Osteoblast (primary cell): ENCODE data around the gene COL18A1. TPM values are rescaled to one million over a fixed set of nuclear protein-coding genes. Genes with fewer than 3 reads are reported as not detected.
A peak's percentile ranks its signal among the peaks of the same experiment; 100 is the strongest.

Experiments used
- DNase-seq: peaks from one replicate; pipeline ENCODE4 v3.0.0; 2011; ENCODE audit warnings: low spot score, mixed read lengths; ENCODE audit not compliant: insufficient read length; ENCODE audit errors: missing footprints
- H2AFZ ChIP-seq: 2 replicates; pipeline ENCODE4 v1.6.0; 2011; ENCODE audit warnings: mild to moderate bottlenecking, low read length
- H3K27ac ChIP-seq: 2 replicates; pipeline ENCODE4 v1.5.1; 2011; ENCODE audit warnings: mild to moderate bottlenecking, low read depth, low read length, moderate library complexity
- H3K27me3 ChIP-seq: 2 replicates; pipeline ENCODE4 v1.6.0; 2012; ENCODE audit warnings: mild to moderate bottlenecking, control low read depth, inconsistent platforms, low read length, moderate library complexity; ENCODE audit not compliant: insufficient read depth
- H3K36me3 ChIP-seq: 2 replicates; pipeline ENCODE4 v1.5.1; 2011; ENCODE audit warnings: mild to moderate bottlenecking, low read length, control low read depth, moderate library complexity; ENCODE audit not compliant: insufficient read depth
- H3K4me1 ChIP-seq: 2 replicates; pipeline ENCODE4 v1.5.1; 2011; ENCODE audit warnings: mild to moderate bottlenecking, low read length, control low read depth, moderate library complexity; ENCODE audit not compliant: insufficient read depth
- H3K4me2 ChIP-seq: 2 replicates; pipeline ENCODE4 v1.6.0; 2011; ENCODE audit warnings: mild to moderate bottlenecking, low read length; ENCODE audit not compliant: insufficient read depth
- H3K4me3 ChIP-seq: fragments of 200-600 bp; sonication (generic); 3 replicates; pipeline ENCODE4 v1.5.1; 2012; ENCODE audit warnings: mild to moderate bottlenecking, low read length, inconsistent platforms; ENCODE audit not compliant: insufficient read depth
- H3K79me2 ChIP-seq: 2 replicates; pipeline ENCODE4 v1.6.0; 2012; ENCODE audit warnings: mild to moderate bottlenecking, low read length, control low read depth, inconsistent platforms; ENCODE audit not compliant: insufficient read depth
- H3K9me3 ChIP-seq: 2 replicates; pipeline ENCODE4 v1.5.1; 2011; ENCODE audit warnings: low read depth, low read length, control low read depth
- H4K20me1 ChIP-seq: 2 replicates; pipeline ENCODE4 v1.6.0; 2012; ENCODE audit warnings: mild to moderate bottlenecking, low read length, control low read depth; ENCODE audit not compliant: insufficient read depth
- CTCF ChIP-seq: IDR thresholded peaks from 2 replicates; pipeline ENCODE4 v1.5.1; 2011; ENCODE audit warnings: mild to moderate bottlenecking, low read depth, low read length, moderate library complexity; ENCODE audit errors: extremely low read depth
- total RNA-seq: library from RNA; depleted of rRNA; stranded (reverse); fragments of >200 nt; gene quantifications from 2 replicates; pipeline ENCODE4 v1.2.3, GENCODE V29; 2012

Gene COL18A1
- total RNA-seq, 1 donor, result 8.3 TPM

- peaks cover 10% of the 10 kb centered on the region for H3K27me3 ChIP-seq
- H3K27ac ChIP-seq, result no peak overlapping the region
- no peak overlapping the region for H3K4me3 ChIP-seq
- H3K79me2 ChIP-seq, result no peaks in the 10 kb centered on the region
- H2AFZ ChIP-seq, result no peak overlapping the region
- H3K36me3 ChIP-seq, result no peaks in the 10 kb centered on the region
- no peak overlapping the region for H3K4me2 ChIP-seq
- no peaks in the 10 kb centered on the region for H3K9me3 ChIP-seq
- H4K20me1 ChIP-seq, result no peaks in the 10 kb centered on the region
- no peak for TF ChIP-seq CTCF
- H3K4me1 ChIP-seq, result peaks cover 8% of the 10 kb centered on the region
- no peak for DNase-seq
Observed at GRCh38 chr21:45381865-45382696, 22.9 kb upstream of the COL18A1 start.

- no peak for TF ChIP-seq CTCF
- Histone ChIP-seq H3K4me1 (peaks cover 11% of the 10 kb centered on the region), H3K4me2 (no peak overlapping the region), H4K20me1 (no peaks in the 10 kb centered on the region), H2AFZ (no peak overlapping the region), H3K36me3 (no peaks in the 10 kb centered on the region), H3K79me2 (no peaks in the 10 kb centered on the region), H3K27ac (no peak overlapping the region), H3K4me3 (no peak overlapping the region), H3K27me3 (peaks cover 5% of the 10 kb centered on the region), H3K9me3 (no peaks in the 10 kb centered on the region)
- DNase-seq, result no peak
Observed at GRCh38 chr21:45382697-45382997, 22.3 kb upstream of the COL18A1 start.

- Histone ChIP-seq H3K4me3 (no peak overlapping the region), H3K4me2 (no peak overlapping the region), H3K27ac (no peak overlapping the region), H3K4me1 (peaks cover 11% of the 10 kb centered on the region), H3K27me3 (peaks cover 4% of the 10 kb centered on the region), H3K9me3 (no peaks in the 10 kb centered on the region), H3K79me2 (no peaks in the 10 kb centered on the region), H3K36me3 (no peaks in the 10 kb centered on the region), H4K20me1 (no peaks in the 10 kb centered on the region), H2AFZ (no peak overlapping the region)
- no peak for TF ChIP-seq CTCF
- peak; percentile 82 for DNase-seq
Observed at GRCh38 chr21:45383111-45383614, 21.8 kb upstream of the COL18A1 start.

- H3K27me3 ChIP-seq, result peaks cover 4% of the 10 kb centered on the region
- H3K4me2 ChIP-seq, result no peak overlapping the region
- no peak overlapping the region for H3K4me3 ChIP-seq
- H4K20me1 ChIP-seq, result no peaks in the 10 kb centered on the region
- H2AFZ ChIP-seq, result no peak overlapping the region
- no peaks in the 10 kb centered on the region for H3K36me3 ChIP-seq
- DNase-seq, result no peak
- no peak for TF ChIP-seq CTCF
- H3K27ac ChIP-seq, result no peak overlapping the region
- H3K9me3 ChIP-seq, result no peaks in the 10 kb centered on the region
- no peaks in the 10 kb centered on the region for H3K79me2 ChIP-seq
- peaks cover 11% of the 10 kb centered on the region for H3K4me1 ChIP-seq
Observed at GRCh38 chr21:45383615-45384201, 21.3 kb upstream of the COL18A1 start.
